ENCODE data around the gene RHCE.
A peak's percentile ranks its signal among the peaks of the same experiment; 100 is the strongest.

Gene RHCE

GRCh38 chr1:25342846-25343245, 77.8 kb downstream of the RHCE start:
- TF ChIP-seq POLR2AphosphoS5 (IDR thresholded peaks at IDR 0.05; ENCODE audit: low read depth, low read length) (no peak), REST (IDR thresholded peaks at IDR 0.05; ENCODE audit: insufficient read depth in 1 of 2, low read depth in 2 of 2, low read length in 2 of 2) (no peak), SIN3A (IDR thresholded peaks at IDR 0.05; ENCODE audit: borderline replicate concordance, insufficient read depth, low read length) (no peak), FOXP2 (optimal IDR thresholded peaks at IDR 0.05; ENCODE audit: borderline replicate concordance, extremely low read depth, extremely low read length, insufficient read depth) (no peak), TAF1 (IDR thresholded peaks at IDR 0.05; ENCODE audit: borderline replicate concordance, insufficient read depth, low read length) (no peak)

- TF ChIP-seq FOXP2 (optimal IDR thresholded peaks at IDR 0.05; ENCODE audit: borderline replicate concordance, extremely low read depth, extremely low read length, insufficient read depth): no peak
Measured at GRCh38 chr1:25341746-25342145, 78.9 kb downstream of the RHCE start.

DNA sequence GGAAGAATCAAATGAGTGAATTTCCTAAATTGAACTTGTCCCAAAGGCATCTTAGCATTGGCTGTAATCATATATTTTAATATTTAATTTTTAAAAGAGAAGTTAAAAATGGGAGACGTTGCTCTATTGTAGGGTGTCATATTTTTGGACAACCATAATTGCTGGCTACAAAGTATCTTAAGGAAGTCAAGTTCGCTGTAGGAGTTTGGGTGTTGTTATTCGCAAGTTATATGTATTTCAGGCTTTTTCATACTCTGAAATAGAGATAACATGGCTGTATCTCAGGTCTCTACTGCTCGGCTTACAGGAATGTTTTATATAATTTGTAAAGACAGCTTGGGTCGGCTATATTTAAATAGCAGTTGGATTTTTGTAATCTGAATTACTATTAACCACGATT, 81.6 kb downstream of the RHCE start:
- no peak for TF ChIP-seq FOXP2 (optimal IDR thresholded peaks at IDR 0.05; ENCODE audit: borderline replicate concordance, extremely low read depth, extremely low read length, insufficient read depth)
- 0 out of 2 replicates have a peak, but pooled peaks have one; percentile 4 for TF ChIP-seq SIN3A (IDR thresholded peaks at IDR 0.05; ENCODE audit: borderline replicate concordance, insufficient read depth, low read length)

GRCh38 chr1:25338188-25338981, 82.2 kb downstream of the RHCE start, which contains the start of gene TMEM50A:
Gene TMEM50A (plus strand): TSS chr1:25338334. CDS start chr1:25340487, 2,153 bp downstream.
- 0 out of 2 replicates have a peak, but pooled peaks have one; percentile 9 for TF ChIP-seq SIN3A (IDR thresholded peaks at IDR 0.05; ENCODE audit: borderline replicate concordance, insufficient read depth, low read length)
- no peak for TF ChIP-seq TAF1 (IDR thresholded peaks at IDR 0.05; ENCODE audit: borderline replicate concordance, insufficient read depth, low read length)
- no peak for TF ChIP-seq FOXP2 (optimal IDR thresholded peaks at IDR 0.05; ENCODE audit: borderline replicate concordance, extremely low read depth, extremely low read length, insufficient read depth)
- TF ChIP-seq POLR2AphosphoS5 (IDR thresholded peaks at IDR 0.05; ENCODE audit: low read depth, low read length): peak; percentile 45; the same call in 1 of the 2 replicates

Measured in PFSK-1 (cell line).